Measurements from ENCODE around the gene TOM1L1. TPM values are rescaled to one million over a fixed set of nuclear protein-coding genes. Genes with fewer than 3 reads are reported as not detected.

TOM1L1 gene
- total and polyA plus RNA-seq, 2 donors from 2014 or later, result 57.7 to 85.7 TPM

DNA sequence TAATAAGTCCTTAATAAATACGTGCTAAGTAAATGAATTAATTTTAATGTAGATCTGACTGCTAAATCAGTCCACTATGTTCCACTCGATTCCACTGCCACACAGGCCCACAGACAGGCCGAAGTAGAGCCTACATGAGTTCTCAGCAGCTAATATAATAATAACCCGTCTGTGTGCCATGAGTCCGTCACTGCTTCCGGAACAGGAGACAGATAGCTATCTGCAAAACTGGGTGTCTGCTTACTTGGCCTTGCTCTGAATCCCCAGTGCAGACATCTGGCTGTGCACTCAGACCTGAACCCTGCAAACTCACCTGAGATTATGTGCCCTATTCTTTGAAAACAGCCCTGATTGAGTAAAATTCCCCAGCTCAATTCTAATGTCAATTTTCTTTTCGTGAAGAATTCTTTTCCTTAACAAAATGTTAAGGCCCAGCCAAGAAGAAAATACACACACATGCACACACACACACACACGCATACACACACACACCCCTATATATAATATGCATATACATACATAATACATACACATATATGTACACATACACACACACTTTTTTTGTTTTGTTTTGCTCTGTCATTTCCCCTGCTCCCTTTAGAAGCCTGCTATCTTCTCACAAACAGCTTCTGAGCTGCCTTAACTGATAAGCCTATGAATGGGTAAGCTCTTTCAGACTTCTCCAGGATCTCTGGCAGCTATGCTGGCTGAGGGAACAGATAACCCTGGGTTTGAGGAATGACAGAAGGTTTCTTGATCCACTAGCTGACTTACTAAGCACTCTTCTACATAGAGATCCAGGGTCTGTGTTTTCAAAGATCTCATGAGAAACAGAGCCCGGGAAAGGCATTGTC, 39.8 kb upstream of the TOM1L1 start:
- Histone ChIP-seq H3K9ac (ENCODE audit: low read length in 3 of 3) (no peak overlapping the region), H3K4me1 (ENCODE audit: control insufficient read depth in 2 of 3, insufficient read depth in 2 of 3, low read depth in 1 of 3, low read length in 3 of 3) (no peaks in the 10 kb centered on the region), H3K27ac (ENCODE audit: low read depth in 2 of 2, low read length in 2 of 2) (no peak overlapping the region), H3K27me3 (ENCODE audit: control insufficient read depth, insufficient read depth, low read length) (no peaks in the 10 kb centered on the region), H3K4me3 (ENCODE audit: low read length in 3 of 3) (no peak overlapping the region), H3K9me3 (ENCODE audit: control insufficient read depth in 2 of 3, insufficient read depth in 1 of 3, low read length in 3 of 3) (peaks cover 0 to 2% (median 0%) of the 10 kb centered on the region in 3 donors), H3K36me3 (ENCODE audit: control insufficient read depth in 2 of 3, insufficient read depth in 3 of 3, low read length in 3 of 3) (no peaks in the 10 kb centered on the region)
- no peak for DNase-seq
- FAIRE-seq, result no peak
- TF ChIP-seq, protein P1, sequence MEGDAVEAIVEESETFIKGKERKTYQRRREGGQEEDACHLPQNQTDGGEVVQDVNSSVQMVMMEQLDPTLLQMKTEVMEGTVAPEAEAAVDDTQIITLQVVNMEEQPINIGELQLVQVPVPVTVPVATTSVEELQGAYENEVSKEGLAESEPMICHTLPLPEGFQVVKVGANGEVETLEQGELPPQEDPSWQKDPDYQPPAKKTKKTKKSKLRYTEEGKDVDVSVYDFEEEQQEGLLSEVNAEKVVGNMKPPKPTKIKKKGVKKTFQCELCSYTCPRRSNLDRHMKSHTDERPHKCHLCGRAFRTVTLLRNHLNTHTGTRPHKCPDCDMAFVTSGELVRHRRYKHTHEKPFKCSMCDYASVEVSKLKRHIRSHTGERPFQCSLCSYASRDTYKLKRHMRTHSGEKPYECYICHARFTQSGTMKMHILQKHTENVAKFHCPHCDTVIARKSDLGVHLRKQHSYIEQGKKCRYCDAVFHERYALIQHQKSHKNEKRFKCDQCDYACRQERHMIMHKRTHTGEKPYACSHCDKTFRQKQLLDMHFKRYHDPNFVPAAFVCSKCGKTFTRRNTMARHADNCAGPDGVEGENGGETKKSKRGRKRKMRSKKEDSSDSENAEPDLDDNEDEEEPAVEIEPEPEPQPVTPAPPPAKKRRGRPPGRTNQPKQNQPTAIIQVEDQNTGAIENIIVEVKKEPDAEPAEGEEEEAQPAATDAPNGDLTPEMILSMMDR (IDR thresholded peaks at IDR 0.05; ENCODE audit: borderline replicate concordance, extremely low read depth, insufficient read depth), result no peak
- intact Hi-C loops (cut with DNase I), result no loop called here

DNA sequence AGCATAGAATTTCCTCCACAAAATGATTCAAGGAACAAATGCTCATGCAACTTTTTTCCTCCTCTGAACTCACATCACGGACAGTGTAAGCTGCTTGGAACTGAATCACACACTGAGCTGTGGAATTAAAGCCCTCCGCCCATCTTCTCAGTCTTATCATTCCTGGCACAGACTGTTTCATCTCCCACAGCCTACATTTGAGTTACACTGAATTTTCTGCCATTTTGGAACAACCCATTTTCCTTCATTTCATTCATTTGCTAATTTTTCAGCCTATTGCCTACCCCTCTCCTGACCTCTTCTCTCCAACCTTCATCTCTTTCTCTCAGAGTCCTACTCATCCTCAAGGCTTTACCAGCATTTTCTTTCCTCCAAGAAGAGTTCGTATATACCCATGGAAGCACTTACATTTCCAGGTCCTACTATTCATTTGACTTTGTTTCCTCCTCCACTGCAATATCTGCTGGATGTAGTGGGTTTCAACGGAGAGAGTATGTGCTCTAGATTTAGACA, 39.1 kb upstream of the TOM1L1 start:
- H3K27me3 ChIP-seq (ENCODE audit: control insufficient read depth, insufficient read depth, low read length), result no peaks in the 10 kb centered on the region
- no peaks in the 10 kb centered on the region for H3K4me1 ChIP-seq (ENCODE audit: control insufficient read depth in 2 of 3, insufficient read depth in 2 of 3, low read depth in 1 of 3, low read length in 3 of 3)
- no peak overlapping the region for H3K27ac ChIP-seq (ENCODE audit: low read depth in 2 of 2, low read length in 2 of 2)
- TF ChIP-seq, protein P1 (IDR thresholded peaks at IDR 0.05; ENCODE audit: borderline replicate concordance, extremely low read depth, insufficient read depth), result no peak
- FAIRE-seq (no peak), DNase-seq (no peak)
- H3K4me3 ChIP-seq (ENCODE audit: low read length in 3 of 3), result no peak overlapping the region
- intact Hi-C loops (cut with DNase I), result no loop called here
- peaks cover 0 to 2% (median 0%) of the 10 kb centered on the region in 3 donors for H3K9me3 ChIP-seq (ENCODE audit: control insufficient read depth in 2 of 3, insufficient read depth in 1 of 3, low read length in 3 of 3)
- H3K9ac ChIP-seq (ENCODE audit: low read length in 3 of 3), result no peak overlapping the region
- H3K36me3 ChIP-seq (ENCODE audit: control insufficient read depth in 2 of 3, insufficient read depth in 3 of 3, low read length in 3 of 3), result no peaks in the 10 kb centered on the region

DNA sequence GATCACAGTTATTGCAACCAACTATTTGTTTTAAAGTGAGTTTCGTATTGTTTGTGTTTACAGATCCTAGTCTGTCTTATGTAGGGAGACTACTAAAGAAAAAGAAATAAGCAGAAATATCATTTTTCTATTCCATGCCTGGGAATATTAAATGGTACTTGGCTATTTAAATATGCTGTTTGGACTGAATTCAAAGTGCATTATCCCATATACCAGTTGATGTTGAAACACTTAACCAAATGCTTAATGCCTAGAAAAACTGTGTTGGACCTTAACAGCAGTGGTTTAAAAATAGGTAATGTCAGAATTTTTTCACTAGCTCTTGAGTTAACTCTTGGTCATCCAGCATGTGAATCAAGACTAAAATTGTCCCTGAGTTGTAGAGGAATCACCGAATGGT, 37.5 kb upstream of the TOM1L1 start:
- TF ChIP-seq, protein P1 (IDR thresholded peaks at IDR 0.05; ENCODE audit: borderline replicate concordance, extremely low read depth, insufficient read depth), result no peak
- no peaks in the 10 kb centered on the region for H3K4me1 ChIP-seq (ENCODE audit: control insufficient read depth in 2 of 3, insufficient read depth in 2 of 3, low read depth in 1 of 3, low read length in 3 of 3)
- DNase-seq (no peak), FAIRE-seq (no peak)
- no peak overlapping the region for H3K4me3 ChIP-seq (ENCODE audit: low read length in 3 of 3)
- no peak overlapping the region for H3K9ac ChIP-seq (ENCODE audit: low read length in 3 of 3)
- H3K27me3 ChIP-seq (ENCODE audit: control insufficient read depth, insufficient read depth, low read length), result no peaks in the 10 kb centered on the region
- H3K27ac ChIP-seq (ENCODE audit: low read depth in 2 of 2, low read length in 2 of 2), result no peak overlapping the region
- intact Hi-C loops (cut with DNase I), result no loop called here
- peaks cover 0 to 2% (median 0%) of the 10 kb centered on the region in 3 donors for H3K9me3 ChIP-seq (ENCODE audit: control insufficient read depth in 2 of 3, insufficient read depth in 1 of 3, low read length in 3 of 3)
- no peaks in the 10 kb centered on the region for H3K36me3 ChIP-seq (ENCODE audit: control insufficient read depth in 2 of 3, insufficient read depth in 3 of 3, low read length in 3 of 3)

Data from kidney (tissue), 14 donors.